ENCODE data around the gene PDGFA. TPM values are rescaled to one million over a fixed set of nuclear protein-coding genes. Genes with fewer than 3 reads are reported as not detected.

Gene PDGFA
- total RNA-seq (22.0 and 25.6 TPM in 2 replicates), polyA plus RNA-seq (6.5 and 7.7 TPM in 2 replicates)

DNA sequence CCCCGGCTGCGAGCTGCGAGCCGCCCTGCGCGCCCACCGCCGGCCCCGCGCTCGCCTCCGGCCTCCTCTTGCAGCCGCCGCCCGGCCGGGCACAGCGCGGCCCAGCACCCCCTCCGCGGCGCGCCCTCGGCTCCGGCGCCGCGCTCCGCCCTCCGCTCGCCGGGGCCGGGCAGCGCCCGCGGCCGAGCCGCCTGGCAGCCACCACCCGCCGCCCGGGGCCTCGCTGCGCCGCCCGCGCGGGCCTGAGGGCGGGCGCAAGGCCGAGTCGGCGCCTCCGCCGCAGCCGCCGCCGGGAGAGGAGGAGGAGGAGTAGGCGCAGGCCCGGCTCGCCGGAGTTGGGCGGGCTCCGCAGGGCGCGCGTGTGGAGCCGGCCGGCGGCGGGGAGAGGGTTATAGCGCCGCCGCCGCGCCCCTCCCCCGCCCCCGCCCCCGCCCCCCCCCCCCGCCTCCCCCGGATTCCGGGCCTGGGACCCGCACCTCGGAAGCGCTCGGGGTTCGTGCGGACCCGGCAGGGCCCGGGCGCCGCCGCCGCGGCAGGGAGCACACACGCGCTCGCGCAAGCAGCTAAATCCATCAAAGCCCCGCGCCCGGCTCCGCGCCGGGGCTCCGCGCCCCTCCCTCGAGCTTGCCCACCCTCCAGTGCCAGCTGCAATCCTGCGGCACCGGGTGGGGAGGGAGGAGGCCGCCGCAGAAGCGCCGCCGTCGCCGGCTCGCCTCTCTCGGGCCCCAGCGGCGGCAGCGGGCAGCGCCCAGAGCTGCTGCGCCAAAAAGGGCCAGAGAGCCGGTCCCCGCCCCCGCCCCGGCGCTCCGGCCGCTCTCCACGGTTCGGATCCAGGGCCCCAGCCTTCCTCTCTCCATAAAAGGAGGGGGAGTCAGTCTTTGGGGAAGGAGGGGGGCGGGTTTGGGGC lies at the start of gene PDGFA:
Gene PDGFA (minus strand): TSS at position 363 of the 907 bp plus-strand sequence. CDS start 845 bp downstream, outside the sequence.
- Histone ChIP-seq H3K4me1 (ENCODE audit: low read depth) (peaks cover 19% of the 10 kb centered on the region), H3K36me3 (no peaks in the 10 kb centered on the region), H3K4me3 (peak within 1 kb of the TSS; percentile 55), H3K9me3 (ENCODE audit: low read depth) (no peaks in the 10 kb centered on the region), H3K27ac (peak within 1 kb of the TSS; percentile 8), H3K27me3 (peaks cover 46% of the 10 kb centered on the region)
- TF ChIP-seq, protein P1, sequence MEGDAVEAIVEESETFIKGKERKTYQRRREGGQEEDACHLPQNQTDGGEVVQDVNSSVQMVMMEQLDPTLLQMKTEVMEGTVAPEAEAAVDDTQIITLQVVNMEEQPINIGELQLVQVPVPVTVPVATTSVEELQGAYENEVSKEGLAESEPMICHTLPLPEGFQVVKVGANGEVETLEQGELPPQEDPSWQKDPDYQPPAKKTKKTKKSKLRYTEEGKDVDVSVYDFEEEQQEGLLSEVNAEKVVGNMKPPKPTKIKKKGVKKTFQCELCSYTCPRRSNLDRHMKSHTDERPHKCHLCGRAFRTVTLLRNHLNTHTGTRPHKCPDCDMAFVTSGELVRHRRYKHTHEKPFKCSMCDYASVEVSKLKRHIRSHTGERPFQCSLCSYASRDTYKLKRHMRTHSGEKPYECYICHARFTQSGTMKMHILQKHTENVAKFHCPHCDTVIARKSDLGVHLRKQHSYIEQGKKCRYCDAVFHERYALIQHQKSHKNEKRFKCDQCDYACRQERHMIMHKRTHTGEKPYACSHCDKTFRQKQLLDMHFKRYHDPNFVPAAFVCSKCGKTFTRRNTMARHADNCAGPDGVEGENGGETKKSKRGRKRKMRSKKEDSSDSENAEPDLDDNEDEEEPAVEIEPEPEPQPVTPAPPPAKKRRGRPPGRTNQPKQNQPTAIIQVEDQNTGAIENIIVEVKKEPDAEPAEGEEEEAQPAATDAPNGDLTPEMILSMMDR (IDR thresholded peaks at IDR 0.05; ENCODE audit: low read depth, low read length): no peak
- DNase-seq (ENCODE audit: low read depth in 1 of 2, low spot score in 1 of 2): peak; percentile 74 to 75

DNA sequence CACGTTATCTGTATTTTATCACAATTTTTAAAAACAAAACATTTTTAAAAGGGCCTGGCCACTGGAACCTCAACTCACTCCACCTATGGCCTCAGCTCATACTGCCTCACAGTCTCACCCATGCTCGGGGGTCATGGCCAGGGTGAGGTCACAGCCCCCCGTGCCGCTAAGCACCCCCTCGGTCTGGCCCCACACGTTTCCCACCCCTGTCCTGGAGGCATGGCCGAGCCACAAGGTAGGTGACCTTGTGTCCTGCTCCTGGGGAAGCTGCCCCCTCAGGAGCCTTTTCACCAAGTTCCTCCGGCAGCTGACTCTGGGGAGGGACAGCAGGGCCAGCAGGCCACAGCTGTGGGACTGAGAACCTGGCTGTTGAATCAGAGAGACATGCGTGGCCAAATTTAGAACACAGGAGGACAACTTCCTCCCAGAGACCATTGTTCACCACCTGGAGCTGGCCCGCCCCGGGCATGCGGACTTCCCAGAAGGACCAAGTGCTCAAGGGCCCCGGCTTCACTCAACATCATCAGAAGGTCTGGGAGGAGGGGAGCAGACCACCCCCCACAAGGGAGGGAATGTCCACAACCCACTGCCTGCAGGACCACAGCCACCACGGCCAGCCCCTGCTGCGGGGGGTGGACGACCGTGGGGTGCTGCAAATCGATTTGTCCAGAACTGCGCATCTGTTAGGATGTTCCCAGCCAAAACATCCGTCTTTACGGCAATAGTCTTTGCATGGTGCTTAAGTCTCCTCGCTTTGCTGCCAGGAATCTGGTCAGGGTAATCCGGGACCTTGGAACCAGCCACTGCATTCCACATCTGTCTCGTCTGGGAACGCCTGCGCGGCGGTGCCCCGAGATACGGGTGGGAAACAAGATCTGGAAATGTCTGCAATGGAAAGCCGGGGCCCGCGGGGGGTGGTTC lies 48.6 kb upstream of the PDGFA start:
- TF ChIP-seq, protein P1 (IDR thresholded peaks at IDR 0.05; ENCODE audit: low read depth, low read length): no peak
- Histone ChIP-seq H3K27ac (no peak overlapping the region), H3K27me3 (no peaks in the 10 kb centered on the region)

DNA sequence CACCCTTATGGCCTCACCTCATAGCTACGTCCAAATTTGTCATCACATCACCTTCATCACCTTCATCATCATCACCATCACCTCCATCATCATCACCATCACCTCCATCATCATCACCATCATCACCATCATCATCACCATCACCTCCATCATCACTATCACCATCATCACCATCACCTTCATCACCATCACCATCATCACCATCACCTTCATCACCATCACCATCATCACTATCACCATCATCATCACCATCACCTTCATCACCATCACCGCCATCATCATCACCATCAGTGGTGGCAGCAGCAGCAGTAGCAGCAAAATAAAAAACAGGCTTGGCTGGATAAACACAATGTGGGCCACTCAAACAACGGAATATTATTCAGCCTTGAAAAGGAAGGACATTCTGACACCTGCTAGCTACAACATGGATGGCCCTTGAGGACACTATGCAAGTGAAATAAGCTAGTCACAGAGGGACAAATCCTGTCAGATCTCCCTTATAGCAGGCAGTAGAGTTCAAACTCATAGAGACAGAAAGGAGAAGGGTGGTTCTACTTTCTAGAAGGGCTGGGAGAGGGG lies 47.7 kb upstream of the PDGFA start:
- no peak overlapping the region for H3K27ac ChIP-seq
- no peak overlapping the region for H3K4me3 ChIP-seq

More for the DNA sequence above, 48.6 kb upstream of the PDGFA start:
- no peaks in the 10 kb centered on the region for H3K4me1 ChIP-seq (ENCODE audit: low read depth)
- no peak overlapping the region for H3K4me3 ChIP-seq
- H3K36me3 ChIP-seq: no peaks in the 10 kb centered on the region
- peak in 1 of 2 donors; percentile 80 for DNase-seq (ENCODE audit: low read depth in 1 of 2, low spot score in 1 of 2)
- no peaks in the 10 kb centered on the region for H3K9me3 ChIP-seq (ENCODE audit: low read depth)

DNA sequence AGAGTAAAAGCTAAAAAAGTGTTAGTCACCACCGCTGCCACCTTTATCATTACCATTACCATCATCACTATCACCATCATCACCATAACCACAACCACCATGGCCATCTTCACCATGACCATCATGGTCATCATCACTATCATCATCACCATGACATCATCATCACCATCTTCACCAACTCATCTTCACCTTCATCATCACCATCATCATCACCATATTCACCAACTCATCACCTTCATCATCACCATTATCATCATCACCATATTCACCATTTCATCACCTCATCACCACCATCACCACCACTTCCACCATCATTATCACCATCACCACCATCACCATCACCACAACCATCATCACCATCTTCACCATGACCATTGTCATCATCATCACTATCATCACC lies 46.5 kb upstream of the PDGFA start:
- no peak for DNase-seq (ENCODE audit: low read depth in 1 of 2, low spot score in 1 of 2)
- no peak overlapping the region for H3K27ac ChIP-seq
- no peaks in the 10 kb centered on the region for H3K27me3 ChIP-seq

More for the DNA sequence above, 47.7 kb upstream of the PDGFA start:
- Histone ChIP-seq H3K36me3 (no peaks in the 10 kb centered on the region), H3K27me3 (no peaks in the 10 kb centered on the region), H3K9me3 (ENCODE audit: low read depth) (no peaks in the 10 kb centered on the region), H3K4me1 (ENCODE audit: low read depth) (no peaks in the 10 kb centered on the region)
- no peak for DNase-seq (ENCODE audit: low read depth in 1 of 2, low spot score in 1 of 2)
- TF ChIP-seq, protein P1 (IDR thresholded peaks at IDR 0.05; ENCODE audit: low read depth, low read length): no peak

More for the DNA sequence above, 46.5 kb upstream of the PDGFA start:
- no peak overlapping the region for H3K4me3 ChIP-seq
- no peaks in the 10 kb centered on the region for H3K36me3 ChIP-seq
- H3K9me3 ChIP-seq (ENCODE audit: low read depth): no peaks in the 10 kb centered on the region
- TF ChIP-seq, protein P1 (IDR thresholded peaks at IDR 0.05; ENCODE audit: low read depth, low read length): no peak
- no peaks in the 10 kb centered on the region for H3K4me1 ChIP-seq (ENCODE audit: low read depth)
